Medulla oblongata (tissue), 1 donor: ENCODE measurements around the gene ADNP2.

Source experiments
- DNase-seq: peaks from one replicate; pipeline ENCODE4 v3.0.0-alpha.2; 2015; ENCODE audit errors: extremely low spot score

Gene ADNP2, protein sequence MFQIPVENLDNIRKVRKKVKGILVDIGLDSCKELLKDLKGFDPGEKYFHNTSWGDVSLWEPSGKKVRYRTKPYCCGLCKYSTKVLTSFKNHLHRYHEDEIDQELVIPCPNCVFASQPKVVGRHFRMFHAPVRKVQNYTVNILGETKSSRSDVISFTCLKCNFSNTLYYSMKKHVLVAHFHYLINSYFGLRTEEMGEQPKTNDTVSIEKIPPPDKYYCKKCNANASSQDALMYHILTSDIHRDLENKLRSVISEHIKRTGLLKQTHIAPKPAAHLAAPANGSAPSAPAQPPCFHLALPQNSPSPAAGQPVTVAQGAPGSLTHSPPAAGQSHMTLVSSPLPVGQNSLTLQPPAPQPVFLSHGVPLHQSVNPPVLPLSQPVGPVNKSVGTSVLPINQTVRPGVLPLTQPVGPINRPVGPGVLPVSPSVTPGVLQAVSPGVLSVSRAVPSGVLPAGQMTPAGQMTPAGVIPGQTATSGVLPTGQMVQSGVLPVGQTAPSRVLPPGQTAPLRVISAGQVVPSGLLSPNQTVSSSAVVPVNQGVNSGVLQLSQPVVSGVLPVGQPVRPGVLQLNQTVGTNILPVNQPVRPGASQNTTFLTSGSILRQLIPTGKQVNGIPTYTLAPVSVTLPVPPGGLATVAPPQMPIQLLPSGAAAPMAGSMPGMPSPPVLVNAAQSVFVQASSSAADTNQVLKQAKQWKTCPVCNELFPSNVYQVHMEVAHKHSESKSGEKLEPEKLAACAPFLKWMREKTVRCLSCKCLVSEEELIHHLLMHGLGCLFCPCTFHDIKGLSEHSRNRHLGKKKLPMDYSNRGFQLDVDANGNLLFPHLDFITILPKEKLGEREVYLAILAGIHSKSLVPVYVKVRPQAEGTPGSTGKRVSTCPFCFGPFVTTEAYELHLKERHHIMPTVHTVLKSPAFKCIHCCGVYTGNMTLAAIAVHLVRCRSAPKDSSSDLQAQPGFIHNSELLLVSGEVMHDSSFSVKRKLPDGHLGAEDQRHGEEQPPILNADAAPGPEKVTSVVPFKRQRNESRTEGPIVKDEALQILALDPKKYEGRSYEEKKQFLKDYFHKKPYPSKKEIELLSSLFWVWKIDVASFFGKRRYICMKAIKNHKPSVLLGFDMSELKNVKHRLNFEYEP

GRCh38 chr18:80108739-80109675 lies at the start of gene ADNP2:
TSS of gene ADNP2 (plus strand) at chr18:80109262. CDS start at chr18:80117543, 8,281 bp downstream.
- peak; percentile 90 for DNase-seq

DNA sequence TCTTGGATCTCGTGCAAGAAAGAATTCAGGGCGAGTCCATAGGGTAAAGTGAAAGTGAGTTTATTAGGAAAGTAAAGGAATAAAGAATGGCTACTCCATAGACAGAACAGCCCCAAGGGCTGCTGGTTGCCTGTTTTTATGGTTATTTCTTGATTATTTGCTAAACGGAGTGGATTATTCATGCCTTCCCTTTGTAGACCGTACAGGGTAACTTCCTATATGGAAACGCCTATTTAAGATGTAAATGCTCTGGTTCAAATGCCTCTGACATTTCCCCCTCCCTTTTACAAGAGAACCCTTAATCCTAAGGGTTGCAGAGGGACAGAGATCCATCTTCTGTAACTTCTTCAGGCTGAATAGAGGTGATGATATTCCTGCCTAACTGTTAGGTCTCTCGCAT lies 49.1 kb upstream of the ADNP2 start:
- DNase-seq, result no peak

GRCh38 chr18:80065705-80066104 lies 43.4 kb upstream of the ADNP2 start:
- no peak for DNase-seq

GRCh38 chr18:80067321-80067720 lies 41.7 kb upstream of the ADNP2 start:
- no peak for DNase-seq

DNA sequence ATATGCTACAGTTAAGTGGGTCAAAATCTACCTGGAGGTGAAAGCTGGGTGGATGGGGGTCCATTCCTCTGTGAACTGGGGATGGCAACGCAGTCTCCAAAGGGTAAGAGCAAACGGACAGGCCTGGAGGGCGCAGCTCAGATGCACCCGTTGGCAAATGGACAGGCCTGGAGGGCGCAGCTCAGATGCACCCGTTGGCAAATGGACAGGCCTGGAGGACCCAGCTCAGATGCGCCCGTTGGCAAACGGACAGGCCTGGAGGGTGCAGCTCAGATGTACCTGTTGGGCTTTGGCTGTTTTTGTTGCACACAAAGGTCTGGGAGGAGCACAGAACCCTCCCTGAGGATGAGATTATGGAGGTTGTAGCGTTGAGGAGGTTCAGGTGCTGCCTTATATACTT lies 41.2 kb upstream of the ADNP2 start:
- no peak for DNase-seq

- no peak for DNase-seq
Observed at GRCh38 chr18:80068571-80069272, 40.3 kb upstream of the ADNP2 start.

DNA sequence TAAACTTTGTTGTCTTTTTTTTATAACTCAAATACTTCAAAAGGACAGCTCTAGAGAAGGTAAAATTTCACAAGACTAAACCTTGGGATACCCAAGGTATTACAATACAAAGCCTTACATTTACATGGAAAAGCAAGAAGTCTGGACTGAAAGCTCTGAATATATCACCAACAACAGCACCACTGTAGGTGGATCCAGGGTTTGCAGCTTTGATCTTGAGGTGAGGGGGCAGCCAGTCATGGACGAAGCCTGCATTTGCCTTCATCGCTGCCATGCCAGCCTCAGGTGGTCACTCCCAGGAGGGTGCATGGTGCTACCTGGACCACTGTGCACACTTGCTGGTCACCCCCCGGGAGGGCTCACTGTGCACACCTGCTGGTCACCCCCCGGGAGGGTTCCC lies 38.2 kb upstream of the ADNP2 start:
- no peak for DNase-seq

- no peak for DNase-seq
Observed at GRCh38 chr18:80074183-80074582, 34.9 kb upstream of the ADNP2 start.

- DNase-seq, result no peak
Observed at GRCh38 chr18:80074697-80075096, 34.4 kb upstream of the ADNP2 start.

DNA sequence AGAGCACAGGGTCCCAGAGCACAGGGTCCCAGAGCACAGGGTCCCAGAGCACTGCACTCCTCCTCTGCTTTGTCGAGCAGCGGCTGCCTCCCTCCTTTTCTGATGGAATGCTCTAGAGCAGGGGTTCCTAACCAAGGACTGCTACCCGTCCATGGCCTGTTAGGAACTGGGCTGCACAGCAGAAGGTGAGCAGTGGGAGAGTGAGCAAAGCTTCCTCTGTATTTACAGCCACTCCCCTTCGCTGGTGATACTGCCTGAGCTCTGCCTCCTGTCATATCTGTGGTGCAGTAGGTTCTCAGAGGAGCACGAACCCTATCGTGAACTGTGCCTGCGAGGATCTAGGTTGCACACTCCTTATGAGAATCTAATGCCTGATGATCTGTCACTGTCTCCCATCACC lies 33.1 kb upstream of the ADNP2 start:
- no peak for DNase-seq

- no peak for DNase-seq
Observed at GRCh38 chr18:80076379-80076778, 32.7 kb upstream of the ADNP2 start.

GRCh38 chr18:80077873-80078272 lies 31.2 kb upstream of the ADNP2 start:
- no peak for DNase-seq

- DNase-seq, result no peak
Observed at GRCh38 chr18:80086281-80086680, 22.8 kb upstream of the ADNP2 start.

- DNase-seq, result no peak
Observed at GRCh38 chr18:80088036-80088435, 21.0 kb upstream of the ADNP2 start.

GRCh38 chr18:80088823-80089222 lies 20.2 kb upstream of the ADNP2 start:
- DNase-seq, result no peak

- no peak for DNase-seq
Observed at GRCh38 chr18:80095414-80095813, 13.6 kb upstream of the ADNP2 start.

DNA sequence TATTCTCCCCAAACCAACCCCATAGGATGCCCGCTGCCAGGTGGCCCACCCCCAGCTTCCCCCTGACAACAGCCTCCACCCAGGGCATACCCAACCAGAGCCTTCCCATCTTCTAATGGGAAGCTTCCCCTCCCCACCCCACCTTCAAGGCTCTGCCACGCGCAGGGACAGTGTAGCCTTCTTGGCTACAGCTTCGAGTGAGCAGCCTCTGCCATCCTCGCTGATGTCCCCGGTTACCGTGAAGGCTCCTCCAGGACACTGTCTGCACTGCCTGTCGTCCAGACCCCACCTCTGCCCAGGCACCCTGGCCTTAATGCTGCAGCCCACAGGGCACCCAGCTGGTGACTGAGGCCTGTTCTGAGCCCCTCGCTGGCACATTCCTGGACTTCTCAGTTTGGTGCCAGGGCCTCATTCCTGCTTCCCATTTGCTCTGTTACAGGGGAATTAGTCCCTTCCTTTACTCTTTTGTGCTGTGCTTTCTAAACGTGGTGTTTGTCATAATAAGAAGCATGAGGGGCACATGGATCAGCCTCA lies 13.0 kb upstream of the ADNP2 start:
- DNase-seq, result no peak

GRCh38 chr18:80097201-80097600 lies 11.9 kb upstream of the ADNP2 start:
- no peak for DNase-seq

- DNase-seq, result no peak
Observed at GRCh38 chr18:80103231-80103630, 5.8 kb upstream of the ADNP2 start.

DNA sequence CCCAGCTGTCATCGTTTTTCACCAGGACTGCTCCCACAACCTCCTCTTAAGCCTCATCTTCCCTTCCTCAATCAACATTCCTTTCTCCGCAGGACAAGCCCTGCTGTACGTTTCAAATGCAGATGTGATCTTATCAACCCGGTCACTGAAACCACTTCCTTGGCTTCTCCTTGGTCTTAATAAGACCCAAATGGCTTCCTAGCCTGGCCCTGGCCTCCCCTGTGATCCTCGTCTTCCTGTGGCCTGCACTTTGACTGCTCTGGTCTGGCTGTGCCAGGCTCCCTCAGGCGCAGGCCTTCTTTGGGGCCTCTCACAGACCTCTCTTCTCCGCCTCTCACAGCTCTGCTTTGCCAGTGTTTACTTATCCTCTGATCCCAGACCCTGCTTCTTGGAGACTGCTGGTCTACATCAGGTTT lies 4.7 kb upstream of the ADNP2 start:
- DNase-seq, result no peak
